Gastrocnemius medialis (tissue), 4 donors: Measurements from ENCODE around the gene EPHA5.

Experiments used
- POLR2A ChIP-seq, 2 donors: fragments of 450-650 bp; IDR thresholded peaks; one replicate each; pipeline ENCODE4 v1.6.1; 2017; ENCODE audit warnings: antibody characterized with exemption in 2 of 2, mild to moderate bottlenecking in 2 of 2, moderate library complexity in 2 of 2
- TF ChIP-seq, protein P1 (sequence below), 5 experiments: fragments of 450-650 bp in 3 of 5; fragments of 200-600 bp in 2 of 5; sonication (generic) in 2 of 5; IDR thresholded peaks in 4 of 5; conservative IDR thresholded peaks in 1 of 5; 1 replicate in 4 of 5; 2 replicates in 1 of 5; pipeline ENCODE4 v1.5.1; 2016 to 2019; ENCODE audit warnings: antibody characterized with exemption in 5 of 5, mild to moderate bottlenecking in 3 of 5, moderate library complexity in 3 of 5

DNA sequence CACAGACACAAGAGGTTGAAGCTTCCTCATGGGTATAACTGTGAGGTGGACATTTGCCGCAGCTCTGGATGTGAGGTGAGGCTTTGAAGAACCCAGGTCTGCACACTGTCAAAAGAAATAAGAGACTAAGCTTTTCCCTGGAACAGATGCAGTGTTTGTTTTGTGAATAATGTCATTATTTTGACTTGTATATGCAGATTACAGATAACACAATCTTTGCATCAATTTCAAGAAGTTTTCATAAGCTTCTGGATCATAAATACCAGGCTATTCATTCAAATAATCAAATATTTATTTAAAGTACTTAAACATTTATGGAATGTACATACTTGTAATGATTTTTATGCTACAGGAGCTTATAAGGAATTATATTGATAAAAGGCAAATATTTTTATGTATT, 174.8 kb downstream of the EPHA5 start:
- TF ChIP-seq, protein P1, sequence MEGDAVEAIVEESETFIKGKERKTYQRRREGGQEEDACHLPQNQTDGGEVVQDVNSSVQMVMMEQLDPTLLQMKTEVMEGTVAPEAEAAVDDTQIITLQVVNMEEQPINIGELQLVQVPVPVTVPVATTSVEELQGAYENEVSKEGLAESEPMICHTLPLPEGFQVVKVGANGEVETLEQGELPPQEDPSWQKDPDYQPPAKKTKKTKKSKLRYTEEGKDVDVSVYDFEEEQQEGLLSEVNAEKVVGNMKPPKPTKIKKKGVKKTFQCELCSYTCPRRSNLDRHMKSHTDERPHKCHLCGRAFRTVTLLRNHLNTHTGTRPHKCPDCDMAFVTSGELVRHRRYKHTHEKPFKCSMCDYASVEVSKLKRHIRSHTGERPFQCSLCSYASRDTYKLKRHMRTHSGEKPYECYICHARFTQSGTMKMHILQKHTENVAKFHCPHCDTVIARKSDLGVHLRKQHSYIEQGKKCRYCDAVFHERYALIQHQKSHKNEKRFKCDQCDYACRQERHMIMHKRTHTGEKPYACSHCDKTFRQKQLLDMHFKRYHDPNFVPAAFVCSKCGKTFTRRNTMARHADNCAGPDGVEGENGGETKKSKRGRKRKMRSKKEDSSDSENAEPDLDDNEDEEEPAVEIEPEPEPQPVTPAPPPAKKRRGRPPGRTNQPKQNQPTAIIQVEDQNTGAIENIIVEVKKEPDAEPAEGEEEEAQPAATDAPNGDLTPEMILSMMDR (IDR thresholded peaks at IDR 0.05 in 4 of 5, conservative IDR thresholded peaks at IDR 0.05 in 1 of 5), result no peak
- TF ChIP-seq POLR2A (IDR thresholded peaks at IDR 0.05), result no peak
